ENCODE data around the gene SNAPC2.

DNA sequence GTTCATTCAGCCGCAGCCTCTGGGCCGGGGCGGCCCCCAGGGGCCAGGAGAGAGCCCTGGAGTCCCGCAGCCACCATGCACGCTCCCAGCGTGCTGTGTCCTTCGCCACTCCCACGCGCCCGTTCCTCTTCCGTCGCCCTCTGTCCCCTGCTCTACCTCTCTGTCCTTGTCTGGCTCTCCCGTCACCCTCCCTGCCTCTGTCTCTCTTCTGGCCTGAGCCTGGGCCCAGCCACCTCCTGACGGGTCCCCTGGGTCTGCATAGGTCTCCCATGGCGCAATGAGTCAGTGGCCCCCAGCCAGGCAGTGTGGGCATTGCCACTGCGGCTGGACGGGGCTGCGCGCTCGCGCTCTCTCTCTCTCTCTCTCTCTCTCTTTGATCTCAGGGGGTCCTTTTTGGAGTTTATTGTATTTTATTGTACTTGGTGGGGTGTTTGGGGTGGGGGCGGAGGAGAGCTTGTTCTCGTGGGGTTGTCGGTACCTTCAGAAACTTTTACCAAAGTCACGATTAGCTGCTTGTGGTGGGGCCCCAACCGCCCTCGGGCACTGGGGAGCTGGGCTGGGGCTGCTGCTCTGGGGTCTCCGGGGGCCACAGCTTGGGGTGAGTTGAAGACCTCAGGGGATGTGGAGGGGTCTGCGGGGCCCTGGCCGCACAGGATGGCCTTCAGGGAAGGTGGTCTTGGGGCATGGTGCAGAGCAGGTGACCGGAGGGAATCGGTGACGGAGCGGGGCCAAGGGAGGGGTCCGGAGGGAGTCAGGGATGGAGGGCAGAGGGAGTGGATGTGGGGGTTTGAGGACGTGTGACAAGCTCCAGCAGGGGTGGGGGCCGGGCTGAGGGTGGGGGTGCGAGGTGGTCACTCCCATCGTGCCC, 7.2 kb upstream of the SNAPC2 start:
- TF ChIP-seq CTCF (IDR thresholded peaks at IDR 0.05): no peak
- no peak for TF ChIP-seq POLR2AphosphoS5 (IDR thresholded peaks at IDR 0.05)
- no peak for TF ChIP-seq POLR2A (IDR thresholded peaks at IDR 0.05)
- TF ChIP-seq EP300 (IDR thresholded peaks at IDR 0.05): no peak

Measured in gastroesophageal sphincter (tissue), 3 donors.